Colonic mucosa (tissue), 4 donors: Measurements from ENCODE around the gene ATP5MG. TPM values are rescaled to one million over a fixed set of nuclear protein-coding genes. Genes with fewer than 3 reads are reported as not detected.

ENCODE experiments used
- DNase-seq: peaks from one replicate; pipeline ENCODE4 v3.0.0-alpha.2; 2020
- H3K27ac ChIP-seq: fragments of 200-600 bp; one replicate; pipeline ENCODE4 v1.8.0; 2021
- H3K27me3 ChIP-seq: fragments of 200-600 bp; one replicate; pipeline ENCODE4 v1.8.0; 2021
- H3K36me3 ChIP-seq: fragments of 200-600 bp; one replicate; pipeline ENCODE4 v1.8.0; 2021
- H3K4me1 ChIP-seq: fragments of 200-600 bp; one replicate; pipeline ENCODE4 v1.8.0; 2021; ENCODE audit warnings: mild to moderate bottlenecking
- H3K4me3 ChIP-seq: fragments of 200-600 bp; one replicate; pipeline ENCODE4 v1.8.0; 2021
- H3K9ac ChIP-seq, 2 donors: one replicate each; pipeline ENCODE4 v1.7.0; 2013; ENCODE audit warnings: control low read depth in 2 of 2, low read depth in 2 of 2, low read length in 2 of 2
- H3K9me3 ChIP-seq: fragments of 200-600 bp; one replicate; pipeline ENCODE4 v1.8.0; 2021
- intact Hi-C: fragments of 100-400 bp; cut with DNase I; formaldehyde crosslinking; loops from one replicate; pipeline ENCODE4 v1.14.1; 2022
- total RNA-seq, 2 donors: library from RNA; stranded (reverse); fragmentation: NEBNext Ultra II Directional in 1 of 2; extraction: Animal tissue kit (Norgen Biotek cat#: 25700) in 1 of 2; gene quantifications; one replicate each; pipeline ENCODE4 v1.2.1, GENCODE V29; 2021
- TF ChIP-seq, protein P1 (sequence below): fragments of 200-600 bp; IDR thresholded peaks from one replicate; pipeline ENCODE4 v1.8.0; 2022; ENCODE audit warnings: antibody characterized with exemption, mild to moderate bottlenecking
- donor health status: healthy.
- donor health status: DM: no; HTN: no; CAD: no.
- donor health status: DM: no; HTN: no; CAD: no.

ATP5MG gene
- total RNA-seq, 2 donors from 2014 or later = 282 to 380 TPM

DNA sequence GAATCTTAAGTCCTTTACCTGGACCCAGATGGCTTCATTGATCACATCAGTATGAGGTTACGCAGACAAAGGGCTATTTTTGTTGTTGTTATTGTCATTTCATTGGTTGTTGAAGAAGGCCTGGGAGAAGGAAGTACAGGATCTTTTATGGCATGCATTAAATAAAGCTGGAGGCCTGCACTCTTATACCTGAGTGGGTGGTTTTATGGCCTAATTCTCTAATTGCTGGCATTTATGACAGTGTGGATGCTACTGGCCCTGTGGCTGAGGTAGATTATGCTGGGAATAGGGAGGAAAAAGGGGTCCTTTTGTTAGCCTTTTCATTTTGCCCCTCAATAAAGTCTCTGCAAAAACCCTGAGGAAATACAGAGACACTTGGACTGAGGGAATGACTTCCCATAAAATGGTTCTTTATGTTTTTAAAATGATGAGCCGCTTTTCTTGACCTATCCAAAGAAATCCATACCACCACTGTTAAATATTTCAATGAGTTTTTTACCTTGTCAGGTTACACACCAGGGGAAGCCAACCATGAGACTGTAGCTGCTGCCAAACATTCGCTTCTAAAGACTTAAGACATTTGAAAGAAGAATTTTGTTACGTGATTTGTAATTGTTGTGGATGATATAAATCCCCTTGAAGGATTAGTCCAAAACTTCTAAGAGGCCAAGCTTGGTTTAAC, 41.6 kb downstream of the ATP5MG start:
- DNase-seq = no peak
- Histone ChIP-seq H3K4me3 (no peak overlapping the region), H3K4me1 (peaks cover 9% of the 10 kb centered on the region), H3K27me3 (no peaks in the 10 kb centered on the region), H3K9me3 (no peaks in the 10 kb centered on the region), H3K9ac (peak overlapping the region in 1 of 2 donors; percentile 7), H3K36me3 (no peaks in the 10 kb centered on the region), H3K27ac (no peak overlapping the region)
- intact Hi-C loops = no loop called here
- TF ChIP-seq, protein P1, sequence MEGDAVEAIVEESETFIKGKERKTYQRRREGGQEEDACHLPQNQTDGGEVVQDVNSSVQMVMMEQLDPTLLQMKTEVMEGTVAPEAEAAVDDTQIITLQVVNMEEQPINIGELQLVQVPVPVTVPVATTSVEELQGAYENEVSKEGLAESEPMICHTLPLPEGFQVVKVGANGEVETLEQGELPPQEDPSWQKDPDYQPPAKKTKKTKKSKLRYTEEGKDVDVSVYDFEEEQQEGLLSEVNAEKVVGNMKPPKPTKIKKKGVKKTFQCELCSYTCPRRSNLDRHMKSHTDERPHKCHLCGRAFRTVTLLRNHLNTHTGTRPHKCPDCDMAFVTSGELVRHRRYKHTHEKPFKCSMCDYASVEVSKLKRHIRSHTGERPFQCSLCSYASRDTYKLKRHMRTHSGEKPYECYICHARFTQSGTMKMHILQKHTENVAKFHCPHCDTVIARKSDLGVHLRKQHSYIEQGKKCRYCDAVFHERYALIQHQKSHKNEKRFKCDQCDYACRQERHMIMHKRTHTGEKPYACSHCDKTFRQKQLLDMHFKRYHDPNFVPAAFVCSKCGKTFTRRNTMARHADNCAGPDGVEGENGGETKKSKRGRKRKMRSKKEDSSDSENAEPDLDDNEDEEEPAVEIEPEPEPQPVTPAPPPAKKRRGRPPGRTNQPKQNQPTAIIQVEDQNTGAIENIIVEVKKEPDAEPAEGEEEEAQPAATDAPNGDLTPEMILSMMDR = no peak

DNA sequence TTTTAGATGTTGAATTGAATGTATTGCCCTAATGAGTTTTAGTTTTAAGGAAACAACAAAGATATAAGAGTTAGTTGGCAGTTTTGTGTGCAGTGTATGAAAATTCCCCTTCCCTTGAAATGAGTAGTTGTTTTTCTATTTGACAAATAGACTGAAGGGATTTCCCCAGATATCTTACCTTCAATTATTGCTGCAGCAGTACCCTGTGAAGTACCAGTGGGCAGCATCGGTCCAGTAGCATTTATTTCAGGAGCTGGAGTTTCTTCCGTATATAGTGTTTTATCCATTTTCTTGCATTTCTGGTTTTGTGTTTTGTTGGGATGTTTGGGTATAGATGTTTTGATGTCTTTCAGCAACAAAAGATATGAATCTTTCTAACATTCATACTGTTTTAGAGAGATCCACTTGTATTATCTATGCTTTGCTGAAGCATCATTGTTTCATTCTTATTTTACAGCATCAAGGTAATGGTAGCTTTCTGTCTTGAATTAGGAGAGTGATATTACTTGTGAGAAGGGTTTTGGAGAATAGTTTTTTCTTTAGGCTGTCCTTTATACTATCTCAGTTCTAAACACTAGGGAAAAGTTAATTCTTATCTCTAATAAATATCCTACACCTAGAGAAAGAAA, 42.3 kb downstream of the ATP5MG start:
- DNase-seq = no peak
- no peak overlapping the region for H3K4me3 ChIP-seq
- TF ChIP-seq, protein P1 = no peak
- no peaks in the 10 kb centered on the region for H3K27me3 ChIP-seq
- H3K9ac ChIP-seq = peak overlapping the region in 1 of 2 donors; percentile 7
- no peak overlapping the region for H3K27ac ChIP-seq
- H3K4me1 ChIP-seq = peaks cover 9% of the 10 kb centered on the region
- no peaks in the 10 kb centered on the region for H3K9me3 ChIP-seq
- intact Hi-C loops = no loop called here
- no peaks in the 10 kb centered on the region for H3K36me3 ChIP-seq

DNA sequence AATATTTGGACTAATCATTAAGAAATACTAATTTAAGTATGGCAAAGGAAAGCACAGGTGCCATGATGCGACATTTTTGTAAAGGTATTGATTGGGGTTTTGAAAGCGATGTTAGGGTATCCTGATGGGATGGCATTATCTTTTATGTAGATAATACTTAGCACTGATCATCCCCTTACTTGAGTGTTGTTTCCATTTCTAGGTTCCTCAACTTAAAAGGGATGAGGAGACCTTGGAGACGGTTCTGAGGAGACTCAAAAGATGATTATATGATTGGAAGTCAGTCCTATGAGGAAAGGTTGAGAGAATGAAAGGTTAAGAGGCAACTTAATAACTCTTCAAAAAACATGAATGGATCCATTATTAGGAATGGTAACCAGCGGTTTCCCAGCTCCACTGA, 46.0 kb downstream of the ATP5MG start:
- peaks cover 6% of the 10 kb centered on the region for H3K4me1 ChIP-seq
- no peaks in the 10 kb centered on the region for H3K27me3 ChIP-seq
- no peak for DNase-seq
- intact Hi-C loops = no loop called here
- TF ChIP-seq, protein P1 = no peak
- no peaks in the 10 kb centered on the region for H3K36me3 ChIP-seq
- no peak overlapping the region for H3K27ac ChIP-seq
- H3K4me3 ChIP-seq = no peak overlapping the region
- H3K9ac ChIP-seq = no peak overlapping the region
- H3K9me3 ChIP-seq = no peaks in the 10 kb centered on the region

GRCh38 chr11:118448294-118448693, 46.9 kb downstream of the ATP5MG start:
- no peak overlapping the region for H3K9ac ChIP-seq
- no peaks in the 10 kb centered on the region for H3K9me3 ChIP-seq
- TF ChIP-seq, protein P1 = no peak
- H3K36me3 ChIP-seq = no peaks in the 10 kb centered on the region
- intact Hi-C loops = no loop called here
- no peak for DNase-seq
- no peak overlapping the region for H3K27ac ChIP-seq
- no peaks in the 10 kb centered on the region for H3K27me3 ChIP-seq
- no peak overlapping the region for H3K4me3 ChIP-seq
- H3K4me1 ChIP-seq = no peaks in the 10 kb centered on the region

- intact Hi-C loops = no loop called here
Observed at GRCh38 chr11:118449316-118449918, 48.0 kb downstream of the ATP5MG start.

More at GRCh38 chr11:118449316-118449918, 48.0 kb downstream of the ATP5MG start:
- H3K4me3 ChIP-seq = no peak overlapping the region
- no peaks in the 10 kb centered on the region for H3K9me3 ChIP-seq
- no peaks in the 10 kb centered on the region for H3K27me3 ChIP-seq
- H3K36me3 ChIP-seq = no peaks in the 10 kb centered on the region
- no peak overlapping the region for H3K27ac ChIP-seq
- TF ChIP-seq, protein P1 = no peak
- H3K4me1 ChIP-seq = no peaks in the 10 kb centered on the region
- no peak for DNase-seq
- H3K9ac ChIP-seq = no peak overlapping the region
